ENCODE data around the gene TP53I3.
"Not testable (repeated sequence)": the region's sequence is repeated elsewhere in the genome, so short reads cannot be mapped to it uniquely, and the experiment has no call there.

The TP53I3 gene

GRCh38 chr2:24054366-24055010 is 30.1 kb downstream of the TP53I3 start:
- no peak for DNase-seq (ENCODE audit: low read depth in 2 of 2)

GRCh38 chr2:24052951-24053350 is 31.7 kb downstream of the TP53I3 start:
- no peak for DNase-seq (ENCODE audit: low read depth in 2 of 2)

- no peak for DNase-seq (ENCODE audit: low read depth in 2 of 2)
Measured at GRCh38 chr2:24051833-24052232, 32.8 kb downstream of the TP53I3 start.

GRCh38 chr2:24050041-24050979 is 34.3 kb downstream of the TP53I3 start:
- no peak for DNase-seq (ENCODE audit: low read depth in 2 of 2)

- peak in 1 of 2 donors; percentile 30 for DNase-seq (ENCODE audit: low read depth in 2 of 2)
Measured at GRCh38 chr2:24049485-24050021, 35.1 kb downstream of the TP53I3 start, which contains the start of gene FKBP1B. TSS of gene FKBP1B (plus strand) at chr2:24049741. CDS start at chr2:24049850, 109 bp downstream.

GRCh38 chr2:24048769-24049484 is 35.7 kb downstream of the TP53I3 start:
- no peak for DNase-seq (ENCODE audit: low read depth in 2 of 2)

GRCh38 chr2:24047703-24048033 is 37.0 kb downstream of the TP53I3 start:
- DNase-seq (ENCODE audit: low read depth in 2 of 2) = no peak

GRCh38 chr2:24046930-24047702 is 37.5 kb downstream of the TP53I3 start, which contains the start of gene WDCP:
TSS of gene WDCP (minus strand) at chr2:24047391. CDS start at chr2:24039494, 7,897 bp downstream.
- peak; percentile 86 to 94 for DNase-seq (ENCODE audit: low read depth in 2 of 2)

- no peak for DNase-seq (ENCODE audit: low read depth in 2 of 2)
Measured at GRCh38 chr2:24046599-24046929, 38.1 kb downstream of the TP53I3 start.

- no peak for DNase-seq (ENCODE audit: low read depth in 2 of 2)
Measured at GRCh38 chr2:24045511-24046508, 38.8 kb downstream of the TP53I3 start.

- not testable (repeated sequence) for DNase-seq (ENCODE audit: low read depth in 2 of 2)
Measured at GRCh38 chr2:24043133-24043532, 41.5 kb downstream of the TP53I3 start.

- no peak for DNase-seq (ENCODE audit: low read depth in 2 of 2)
Measured at GRCh38 chr2:24040511-24040910, 44.1 kb downstream of the TP53I3 start.

GRCh38 chr2:24038786-24039499 is 45.7 kb downstream of the TP53I3 start:
- no peak for DNase-seq (ENCODE audit: low read depth in 2 of 2)
